IMR-90 (cell line): ENCODE data around the gene OR2B3. TPM values are rescaled to one million over a fixed set of nuclear protein-coding genes. Genes with fewer than 3 reads are reported as not detected.

Experiments
- ATAC-seq: fragments of 200-7000 bp; cut with Tn5 transposase; 2 replicates; pipeline ENCODE4 v1.9.1; 2020; ENCODE audit warnings: low read depth, mild to moderate bottlenecking, moderate library complexity
- BruUV-seq: library from RNA; stranded (reverse); fragments of 400-500 nt; replicated peaks from 2 replicates; lab custom pipeline; 2021; lab: Mats Ljungman, UMichigan
- CTCF ChIA-PET: fragments of 300-600 bp; formaldehyde crosslinking; extraction: SDS; loops from one replicate; lab custom pipeline; 2021; ENCODE audit warnings: antibody characterized with exemption; lab: Yijun Ruan, JAX
- POLR2A ChIA-PET: fragments of 300-600 bp; sonication (Branson Sonifier 250); formaldehyde crosslinking; loops from one replicate; lab custom pipeline; 2022; ENCODE audit warnings: antibody characterized with exemption; ENCODE audit not compliant: unreplicated experiment; lab: Charles Lee
- DNase-seq: peaks from one replicate; pipeline ENCODE4 v3.0.0; 2013
- H2AFZ ChIP-seq: replicated peaks from 2 replicates; pipeline ENCODE3; 2013; ENCODE audit warnings: low read length, mild to moderate bottlenecking; ENCODE audit not compliant: poor library complexity
- H2AK5ac ChIP-seq: 2 replicates; pipeline ENCODE4 v1.6.1; 2013; ENCODE audit warnings: low read depth, low read length, inconsistent platforms
- H2AK9ac ChIP-seq: replicated peaks from 2 replicates; pipeline ENCODE3; 2013; ENCODE audit warnings: mild to moderate bottlenecking, low read depth, low read length, moderate library complexity; ENCODE audit not compliant: poor library complexity
- H2BK120ac ChIP-seq: 2 replicates; pipeline ENCODE4 v1.6.1; 2013; ENCODE audit warnings: low read depth, low read length, inconsistent platforms
- H2BK15ac ChIP-seq: 3 replicates; pipeline ENCODE4 v1.6.1; 2013; ENCODE audit warnings: low read depth, low read length, inconsistent platforms
- H2BK20ac ChIP-seq: 2 replicates; pipeline ENCODE4 v1.6.1; 2013; ENCODE audit warnings: low read depth, mild to moderate bottlenecking, inconsistent platforms, low read length, moderate library complexity
- H2BK5ac ChIP-seq: 2 replicates; pipeline ENCODE4 v1.6.1; 2013; ENCODE audit warnings: mild to moderate bottlenecking, low read depth, low read length, inconsistent platforms; ENCODE audit not compliant: poor library complexity, severe bottlenecking
- H3K14ac ChIP-seq: replicated peaks from 2 replicates; pipeline ENCODE4 v1.6.1; 2013; ENCODE audit warnings: low read depth, low read length, inconsistent platforms
- H3K18ac ChIP-seq: 2 replicates; pipeline ENCODE4 v1.6.1; 2013; ENCODE audit warnings: low read depth, low read length, control low read depth
- H3K23ac ChIP-seq: 2 replicates; pipeline ENCODE4 v1.6.1; 2013; ENCODE audit warnings: low read depth, low read length, inconsistent platforms
- H3K27ac ChIP-seq: 2 replicates; pipeline ENCODE4 v1.5.1; 2013; ENCODE audit warnings: mild to moderate bottlenecking, control low read depth, low read length; ENCODE audit not compliant: insufficient read depth
- H3K27me3 ChIP-seq: 2 replicates; pipeline ENCODE4 v1.6.1; 2013; ENCODE audit warnings: low read length; ENCODE audit not compliant: control insufficient read depth, insufficient read depth
- H3K36me3 ChIP-seq: 2 replicates; pipeline ENCODE4 v1.6.1; 2013; ENCODE audit warnings: low read length, mixed read lengths; ENCODE audit not compliant: control insufficient read depth, insufficient read depth
- H3K4ac ChIP-seq: 2 replicates; pipeline ENCODE4 v1.6.1; 2013; ENCODE audit warnings: low read depth, low read length, inconsistent platforms
- H3K4me1 ChIP-seq: 2 replicates; pipeline ENCODE4 v1.6.1; 2013; ENCODE audit warnings: low read length, mixed read lengths; ENCODE audit not compliant: control insufficient read depth, insufficient read depth
- H3K4me2 ChIP-seq: 2 replicates; pipeline ENCODE4 v1.6.1; 2013; ENCODE audit warnings: low read depth, mild to moderate bottlenecking, control low read depth, low read length, moderate library complexity
- H3K4me3 ChIP-seq: 2 replicates; pipeline ENCODE4 v1.5.1; 2013; ENCODE audit warnings: low read depth, mild to moderate bottlenecking, control low read depth, low read length, moderate library complexity; ENCODE audit not compliant: insufficient read depth
- H3K56ac ChIP-seq: 2 replicates; pipeline ENCODE4 v1.6.1; 2013; ENCODE audit warnings: low read length, inconsistent platforms; ENCODE audit not compliant: insufficient read depth; ENCODE audit errors: extremely low read depth
- H3K79me1 ChIP-seq, 2 experiments: 2 replicates each; pipeline ENCODE4 v1.6.1; 2013; ENCODE audit warnings: low read length in 2 of 2, inconsistent platforms in 1 of 2, low read depth in 1 of 2
- H3K9ac ChIP-seq: 2 replicates; pipeline ENCODE4 v1.6.1; 2013; ENCODE audit warnings: low read depth, low read length, control low read depth
- H3K9me1 ChIP-seq: 2 replicates; pipeline ENCODE4 v1.6.1; 2013; ENCODE audit warnings: low read length, inconsistent platforms; ENCODE audit not compliant: insufficient read depth
- H3K9me3 ChIP-seq: 2 replicates; pipeline ENCODE4 v1.6.1; 2013; ENCODE audit warnings: low read length; ENCODE audit not compliant: control insufficient read depth, insufficient read depth
- H4K20me1 ChIP-seq: 2 replicates; pipeline ENCODE4 v1.6.1; 2013; ENCODE audit warnings: low read length, inconsistent platforms; ENCODE audit not compliant: insufficient read depth
- H4K5ac ChIP-seq: 2 replicates; pipeline ENCODE4 v1.6.1; 2013; ENCODE audit warnings: mild to moderate bottlenecking, low read depth, low read length, control low read depth
- H4K8ac ChIP-seq, 2 experiments: 2 replicates each; pipeline ENCODE4 v1.6.1; 2013; ENCODE audit warnings: low read depth in 2 of 2, low read length in 2 of 2, control low read depth in 1 of 2, inconsistent platforms in 1 of 2
- H4K91ac ChIP-seq: 2 replicates; pipeline ENCODE4 v1.6.1; 2013; ENCODE audit warnings: low read depth, low read length, inconsistent platforms; ENCODE audit not compliant: insufficient read depth
- BHLHE40 ChIP-seq: fragments of 150-350 bp; IDR thresholded peaks from 2 replicates; pipeline ENCODE4 v1.6.1; 2016; ENCODE audit warnings: mild to moderate bottlenecking, low read depth, low read length
- CEBPB ChIP-seq: IDR thresholded peaks from 2 replicates; pipeline ENCODE4 v1.6.1; 2012; ENCODE audit warnings: low read depth, low read length, improper control_type of control experiment
- CHD1 ChIP-seq: IDR thresholded peaks from 2 replicates; pipeline ENCODE4 v1.6.1; 2012; ENCODE audit warnings: low read depth, low read length, improper control_type of control experiment
- MAFK ChIP-seq: IDR thresholded peaks from 2 replicates; pipeline ENCODE4 v1.6.1; 2012; ENCODE audit warnings: low read depth, low read length, improper control_type of control experiment
- MXI1 ChIP-seq: IDR thresholded peaks from 2 replicates; pipeline ENCODE4 v1.6.1; 2012; ENCODE audit warnings: low read depth, mild to moderate bottlenecking, low read length, moderate library complexity, borderline replicate concordance
- NFE2L2 ChIP-seq: fragments of 150-350 bp; IDR thresholded peaks from 2 replicates; pipeline ENCODE4 v1.6.1; 2016; ENCODE audit warnings: low read depth, mild to moderate bottlenecking, low read length
- POLR2A ChIP-seq: IDR thresholded peaks from 2 replicates; pipeline ENCODE4 v1.6.1; 2012; ENCODE audit warnings: mild to moderate bottlenecking, low read depth, low read length
- RFX5 ChIP-seq: IDR thresholded peaks from 2 replicates; pipeline ENCODE4 v1.8.0; 2012; ENCODE audit warnings: low read depth, mild to moderate bottlenecking, low read length, moderate library complexity
- SMC3 ChIP-seq: fragments of 150-350 bp; IDR thresholded peaks from 2 replicates; pipeline ENCODE4 v1.6.1; 2016; ENCODE audit warnings: low read depth, mild to moderate bottlenecking, antibody characterized with exemption, low read length, moderate library complexity
- WGBS, 2 experiments: methylation state at CpG; one replicate each; pipeline versions ENCODE4 v1.1.5 to v1.1.7; 2013; ENCODE audit warnings: missing lambda C conversion rate in 2 of 2; ENCODE audit not compliant: insufficient read length in 1 of 2; ENCODE audit errors: extremely low coverage in 2 of 2; 5-methylcytosine and 5-hydroxymethylcytosine counted together
- dilution Hi-C: fragments of 300-500 bp; cut with HindIII; formaldehyde crosslinking; loops from one replicate; pipeline ENCODE4 v1.14.3; 2018; ENCODE audit warnings: low sequenced_read_pairs; ENCODE audit not compliant: unreplicated experiment
- in situ Hi-C: fragments of 300-500 bp; cut with MboI; formaldehyde crosslinking; loops from 3 replicates; pipeline ENCODE4 v1.14.3; 2019; ENCODE audit warnings: low sequenced_read_pairs, inconsistent platforms, mixed read lengths
- intact Hi-C: fragments of 100-400 bp; cut with micrococcal nuclease; formaldehyde crosslinking; loops from 2 replicates; pipeline ENCODE4 v1.10.0; 2022
- polyA plus RNA-seq, 3 experiments: library from polyadenylated mRNA; depleted of rRNA; stranded (reverse); fragments of >200 nt; gene quantifications; 2 replicates each; pipeline ENCODE4 v1.2.3, GENCODE V29; 2012; ENCODE audit warnings: low replicate concordance in 1 of 3
- total RNA-seq: library from RNA; depleted of rRNA; stranded (reverse); fragments of >200 nt; gene quantifications from 2 replicates; pipeline ENCODE4 v1.2.3, GENCODE V29; 2012
- TF ChIP-seq, protein P1 (sequence below): fragments of 150-350 bp; IDR thresholded peaks from 2 replicates; pipeline ENCODE4 v1.6.1; 2017; ENCODE audit warnings: mild to moderate bottlenecking, antibody characterized with exemption, low read length, low read depth
- TF ChIP-seq, protein P2 (sequence below): conservative IDR thresholded peaks from 2 replicates; pipeline ENCODE4 v1.5.1; 2012; ENCODE audit warnings: mild to moderate bottlenecking, low read depth, low read length, improper control_type of control experiment
- TF ChIP-seq, protein P3 (sequence below): fragments of 150-350 bp; IDR thresholded peaks from 2 replicates; pipeline ENCODE4 v1.6.1; 2016; ENCODE audit warnings: low read depth, mild to moderate bottlenecking, low read length, moderate library complexity, borderline replicate concordance

OR2B3 gene
- total and polyA plus RNA-seq, 2 of the 4 experiments (the other 2 are of a cell fraction) = not detected

DNA sequence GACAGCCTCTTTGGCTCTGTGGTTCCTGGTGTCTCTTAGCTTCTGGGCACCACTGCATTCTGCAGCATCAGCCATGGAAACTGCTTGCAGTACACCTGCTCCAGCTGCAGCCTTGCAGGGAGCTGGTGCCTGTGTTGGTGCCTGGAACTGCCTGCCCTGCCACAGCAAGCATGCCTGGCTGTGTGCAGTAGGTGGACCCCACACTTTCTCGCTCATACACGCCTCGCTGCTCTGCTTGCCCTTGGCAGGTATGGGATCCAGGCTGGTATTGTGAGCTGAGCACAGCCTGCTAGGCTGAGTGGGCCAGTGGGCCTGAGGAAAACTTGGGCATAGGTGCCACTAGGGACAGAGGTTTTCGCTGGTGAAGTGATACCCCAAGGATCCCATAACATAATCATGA is 43.5 kb upstream of the OR2B3 start:
- CTCF ChIA-PET = no interaction called here

More for the DNA sequence above, 43.5 kb upstream of the OR2B3 start:
- Histone ChIP-seq H2BK120ac (no peak overlapping the region), H3K4me2 (no peak overlapping the region), H2AK9ac (no peak overlapping the region), H3K9ac (no peak overlapping the region), H4K91ac (no peak overlapping the region), H3K56ac (no peak overlapping the region), H3K27me3 (no peaks in the 10 kb centered on the region), H2BK5ac (no peak overlapping the region), H3K14ac (no peak overlapping the region), H3K23ac (no peak overlapping the region), H3K79me1 (no peaks in the 10 kb centered on the region), H4K20me1 (no peaks in the 10 kb centered on the region), H2AK5ac (no peak overlapping the region), H3K18ac (no peak overlapping the region), H2BK15ac (no peak overlapping the region), H3K9me3 (peaks cover 22% of the 10 kb centered on the region), H3K4me1 (no peaks in the 10 kb centered on the region), H4K5ac (no peak overlapping the region), H3K27ac (no peak overlapping the region), H3K4me3 (no peak overlapping the region), H4K8ac (no peak overlapping the region), H3K4ac (no peak overlapping the region), H2AFZ (no peak overlapping the region), H2BK20ac (no peak overlapping the region), H3K9me1 (no peaks in the 10 kb centered on the region), H3K36me3 (no peaks in the 10 kb centered on the region)
- BruUV-seq = no TSS peak
- POLR2A ChIA-PET = no interaction called here
- ATAC-seq = no peak
- in situ Hi-C loops (no loop called here), intact Hi-C loops (no loop called here), dilution Hi-C loops (no loop called here)
- TF ChIP-seq BHLHE40 (no peak), MAFK (no peak), POLR2A (no peak), NFE2L2 (no peak), RFX5 (no peak), MXI1 (no peak), SMC3 (no peak), CHD1 (no peak), CEBPB (no peak)
- TF ChIP-seq, protein P1, sequence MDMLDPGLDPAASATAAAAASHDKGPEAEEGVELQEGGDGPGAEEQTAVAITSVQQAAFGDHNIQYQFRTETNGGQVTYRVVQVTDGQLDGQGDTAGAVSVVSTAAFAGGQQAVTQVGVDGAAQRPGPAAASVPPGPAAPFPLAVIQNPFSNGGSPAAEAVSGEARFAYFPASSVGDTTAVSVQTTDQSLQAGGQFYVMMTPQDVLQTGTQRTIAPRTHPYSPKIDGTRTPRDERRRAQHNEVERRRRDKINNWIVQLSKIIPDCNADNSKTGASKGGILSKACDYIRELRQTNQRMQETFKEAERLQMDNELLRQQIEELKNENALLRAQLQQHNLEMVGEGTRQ = no peak
- TF ChIP-seq, protein P2, sequence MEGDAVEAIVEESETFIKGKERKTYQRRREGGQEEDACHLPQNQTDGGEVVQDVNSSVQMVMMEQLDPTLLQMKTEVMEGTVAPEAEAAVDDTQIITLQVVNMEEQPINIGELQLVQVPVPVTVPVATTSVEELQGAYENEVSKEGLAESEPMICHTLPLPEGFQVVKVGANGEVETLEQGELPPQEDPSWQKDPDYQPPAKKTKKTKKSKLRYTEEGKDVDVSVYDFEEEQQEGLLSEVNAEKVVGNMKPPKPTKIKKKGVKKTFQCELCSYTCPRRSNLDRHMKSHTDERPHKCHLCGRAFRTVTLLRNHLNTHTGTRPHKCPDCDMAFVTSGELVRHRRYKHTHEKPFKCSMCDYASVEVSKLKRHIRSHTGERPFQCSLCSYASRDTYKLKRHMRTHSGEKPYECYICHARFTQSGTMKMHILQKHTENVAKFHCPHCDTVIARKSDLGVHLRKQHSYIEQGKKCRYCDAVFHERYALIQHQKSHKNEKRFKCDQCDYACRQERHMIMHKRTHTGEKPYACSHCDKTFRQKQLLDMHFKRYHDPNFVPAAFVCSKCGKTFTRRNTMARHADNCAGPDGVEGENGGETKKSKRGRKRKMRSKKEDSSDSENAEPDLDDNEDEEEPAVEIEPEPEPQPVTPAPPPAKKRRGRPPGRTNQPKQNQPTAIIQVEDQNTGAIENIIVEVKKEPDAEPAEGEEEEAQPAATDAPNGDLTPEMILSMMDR = no peak
- TF ChIP-seq, protein P3, sequence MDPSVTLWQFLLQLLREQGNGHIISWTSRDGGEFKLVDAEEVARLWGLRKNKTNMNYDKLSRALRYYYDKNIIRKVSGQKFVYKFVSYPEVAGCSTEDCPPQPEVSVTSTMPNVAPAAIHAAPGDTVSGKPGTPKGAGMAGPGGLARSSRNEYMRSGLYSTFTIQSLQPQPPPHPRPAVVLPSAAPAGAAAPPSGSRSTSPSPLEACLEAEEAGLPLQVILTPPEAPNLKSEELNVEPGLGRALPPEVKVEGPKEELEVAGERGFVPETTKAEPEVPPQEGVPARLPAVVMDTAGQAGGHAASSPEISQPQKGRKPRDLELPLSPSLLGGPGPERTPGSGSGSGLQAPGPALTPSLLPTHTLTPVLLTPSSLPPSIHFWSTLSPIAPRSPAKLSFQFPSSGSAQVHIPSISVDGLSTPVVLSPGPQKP = no peak
- DNase-seq = no peak
- no CpG with 5 or more reads among the region's 4 CpGs for WGBS, 2 experiments
